Stimulated activated CD4-positive, alpha-beta T cell treated with anti-CD3 and anti-CD28 coated beads, Interleukin-4, amount 100 ng/mL, for 48 hours (primary cell): ENCODE measurements around the gene EXOSC2.

Experiments used
- DNase-seq, 2 donors: peaks; one replicate each; pipeline ENCODE4 v3.0.0-alpha.2; 2020; ENCODE audit warnings: low read depth in 2 of 2

The EXOSC2 gene

GRCh38 chr9:130693426-130694191 lies at the start of gene EXOSC2:
Gene EXOSC2, plus strand, starts transcription at chr9:130693780. Its CDS starts 12 bp downstream, at chr9:130693792.
- peak; percentile 95 to 98 for DNase-seq

DNA sequence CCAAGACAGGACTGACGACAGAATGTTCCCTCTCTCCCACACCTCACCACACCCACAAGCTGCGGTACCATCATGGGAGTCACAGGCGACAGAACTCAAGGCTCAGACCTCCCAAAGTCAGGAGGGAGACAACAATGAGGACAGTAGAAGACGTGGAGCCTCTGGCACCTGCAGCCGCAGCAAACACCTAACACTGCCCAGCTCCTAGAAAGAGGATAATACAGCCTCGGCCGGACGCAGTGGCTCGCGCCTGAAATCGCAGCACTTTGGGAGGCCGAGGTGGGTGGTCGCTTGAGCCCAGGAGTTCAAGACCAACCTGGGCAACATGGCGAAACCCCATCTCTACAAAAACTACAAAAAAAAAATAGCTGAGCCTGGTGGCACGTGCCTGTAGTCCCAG lies 42.4 kb upstream of the EXOSC2 start:
- no peak for DNase-seq

DNA sequence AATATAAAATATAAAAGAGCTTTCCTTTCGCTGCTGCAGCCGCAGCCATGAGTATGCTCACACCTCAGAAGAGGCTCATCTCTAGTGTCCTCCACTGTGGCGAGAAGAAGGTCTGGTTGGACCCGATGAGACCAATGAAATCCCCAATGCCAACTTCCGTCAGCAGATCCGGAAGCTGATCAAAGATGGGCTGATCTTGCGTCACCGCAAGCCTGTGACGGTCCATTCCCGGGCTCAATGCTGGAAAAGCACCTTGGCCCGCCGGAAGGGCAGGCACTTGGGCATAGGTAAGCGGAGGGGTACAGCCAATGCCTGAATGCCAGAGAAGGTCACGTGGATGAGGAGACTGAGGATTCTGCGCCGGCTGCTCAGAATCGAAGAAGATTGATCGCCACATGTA lies 41.8 kb upstream of the EXOSC2 start:
- no peak for DNase-seq

DNA sequence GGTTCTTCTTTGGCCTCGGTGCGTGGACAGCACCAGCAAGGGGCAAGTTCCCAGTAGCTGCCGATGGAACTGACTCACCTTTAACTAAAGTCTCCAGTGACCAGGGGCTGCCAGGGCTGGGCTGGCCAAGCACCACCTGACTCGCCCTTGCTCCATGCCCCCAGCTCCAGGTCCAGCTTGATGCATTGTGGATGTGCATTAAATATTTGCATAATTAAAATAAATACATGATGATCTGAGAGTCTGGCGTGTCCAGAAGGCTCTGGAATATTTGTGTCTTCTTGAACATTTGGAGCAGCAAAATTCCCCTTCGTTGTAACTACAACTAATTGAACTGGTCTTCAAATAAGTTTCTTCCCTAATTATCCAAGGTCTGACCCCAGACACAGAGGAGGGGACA lies 38.7 kb upstream of the EXOSC2 start:
- DNase-seq, result no peak

GRCh38 chr9:130658893-130659698 lies 34.5 kb upstream of the EXOSC2 start:
- no peak for DNase-seq

- DNase-seq, result no peak
Observed at GRCh38 chr9:130659699-130660248, 33.8 kb upstream of the EXOSC2 start.

GRCh38 chr9:130660326-130660682 lies 33.3 kb upstream of the EXOSC2 start:
- no peak for DNase-seq

DNA sequence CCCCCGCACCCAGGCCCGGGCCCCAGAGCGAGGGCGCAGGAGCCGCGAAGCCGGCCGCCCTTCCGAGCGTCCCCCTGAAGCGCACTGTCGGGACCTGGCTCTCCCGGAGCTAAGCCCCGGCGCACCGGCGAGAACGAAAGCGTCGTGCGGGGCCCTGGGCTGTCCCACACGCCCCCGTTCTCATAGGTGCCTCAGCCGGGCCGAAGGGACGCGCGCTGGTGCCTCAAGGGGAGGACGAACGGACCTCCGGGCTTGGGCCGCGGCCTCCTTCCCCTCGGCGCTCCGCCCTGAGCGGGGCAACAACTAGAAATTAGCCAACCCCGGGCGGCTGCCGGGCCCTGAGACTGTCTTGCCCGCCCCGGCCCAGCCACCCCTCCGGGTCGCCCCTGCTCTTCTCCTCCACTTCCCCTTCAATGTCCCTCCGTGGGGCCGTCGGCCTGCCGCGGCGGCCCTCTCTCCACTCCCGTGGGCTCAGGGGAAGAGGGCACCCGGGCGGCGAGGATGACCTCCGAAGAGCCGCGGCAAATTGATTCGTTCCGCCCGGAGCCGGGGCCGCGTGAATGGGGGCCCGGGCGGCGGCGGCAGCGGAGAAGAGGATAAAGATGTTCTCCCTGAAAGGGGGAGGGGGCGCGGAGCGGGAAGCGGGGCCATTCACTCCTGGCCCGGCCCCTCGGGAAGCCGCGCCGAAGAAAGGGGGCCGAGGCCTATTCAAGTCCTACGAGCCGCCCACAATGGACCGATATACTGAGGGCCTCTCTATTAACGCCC lies 32.7 kb upstream of the EXOSC2 start:
- no peak for DNase-seq

DNA sequence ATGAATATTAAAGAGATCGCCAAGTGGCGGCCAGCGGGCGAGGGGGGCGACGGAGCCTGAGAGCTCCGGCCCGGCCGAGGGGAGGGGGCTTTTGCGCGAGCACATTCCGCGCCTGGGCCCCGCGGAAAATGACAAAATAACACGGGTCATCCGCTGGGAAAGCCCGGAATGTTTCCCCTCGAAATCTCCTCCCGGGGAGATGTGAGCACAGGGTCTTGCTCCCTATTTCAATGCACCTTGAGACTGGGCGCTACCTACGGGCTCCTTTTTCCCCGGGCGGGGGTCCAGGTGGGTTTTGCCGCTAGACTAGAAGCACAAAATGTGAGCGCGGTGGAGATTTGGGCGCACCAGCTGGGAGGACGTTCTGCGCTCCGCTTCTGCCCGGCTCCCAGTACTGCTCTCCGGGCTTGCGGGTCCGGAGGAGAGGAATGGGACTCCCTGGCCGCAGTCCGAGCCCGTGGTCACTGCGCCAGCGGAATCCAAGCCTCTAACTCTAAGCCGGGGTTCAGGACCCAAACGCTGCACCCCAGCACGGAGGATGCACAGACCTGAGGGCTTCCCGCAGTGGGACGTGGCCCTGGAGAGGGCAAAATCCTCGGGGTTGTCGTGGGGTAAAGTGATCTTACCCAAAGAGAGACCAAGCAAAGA lies 32.0 kb upstream of the EXOSC2 start:
- no peak for DNase-seq

DNA sequence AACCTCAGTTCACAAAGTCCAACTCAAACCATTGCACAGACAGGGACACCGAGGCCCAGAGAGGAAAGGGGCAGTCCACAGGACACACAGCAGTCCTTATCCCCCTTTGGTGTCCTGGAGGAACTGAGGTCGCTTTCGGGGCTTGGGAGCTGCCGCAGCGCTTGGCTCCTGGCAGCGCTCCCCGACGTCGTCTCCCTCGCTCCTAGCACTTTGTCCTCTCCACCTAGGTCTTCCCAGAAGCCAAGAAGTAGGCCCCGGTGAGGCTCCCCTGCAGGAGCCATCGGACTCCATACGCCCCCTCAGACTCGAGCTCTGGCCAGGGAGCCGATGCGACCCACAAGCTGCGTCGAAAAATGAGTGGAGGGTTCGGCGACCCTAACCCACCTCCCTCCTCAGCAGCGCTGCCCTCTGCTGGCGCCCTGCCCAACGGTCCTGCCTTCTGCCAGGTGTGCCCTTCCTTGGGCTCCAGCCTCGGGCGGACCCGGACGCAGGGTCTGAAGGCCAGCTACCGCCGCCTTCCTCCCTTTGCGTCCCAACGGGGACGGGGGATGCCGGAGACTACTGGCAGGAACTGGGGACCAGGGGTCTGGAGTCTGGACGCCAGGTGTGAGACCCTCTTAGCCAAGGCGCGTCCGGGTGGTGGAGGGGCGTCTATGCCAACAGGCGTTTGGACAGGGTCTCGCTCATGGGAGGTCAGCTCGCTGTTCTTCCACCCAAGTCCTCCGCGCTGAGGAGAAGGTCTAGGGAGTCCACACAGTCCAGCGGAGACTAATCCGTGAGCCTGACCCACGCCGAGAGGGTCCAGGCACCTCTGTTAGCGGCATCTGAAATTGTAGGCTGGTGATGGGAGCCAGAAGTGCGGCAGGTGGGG lies 31.2 kb upstream of the EXOSC2 start:
- no peak for DNase-seq

- DNase-seq, result no peak
Observed at GRCh38 chr9:130662970-130663257, 30.7 kb upstream of the EXOSC2 start.

- DNase-seq, result no peak
Observed at GRCh38 chr9:130663258-130663976, 30.2 kb upstream of the EXOSC2 start.

- no peak for DNase-seq
Observed at GRCh38 chr9:130663977-130664250, 29.7 kb upstream of the EXOSC2 start.

GRCh38 chr9:130664251-130665028 lies 29.1 kb upstream of the EXOSC2 start, which contains the start of gene PRDM12:
Gene PRDM12, plus strand, starts transcription at chr9:130664594. Its CDS starts 60 bp downstream, at chr9:130664654.
- no peak for DNase-seq

DNA sequence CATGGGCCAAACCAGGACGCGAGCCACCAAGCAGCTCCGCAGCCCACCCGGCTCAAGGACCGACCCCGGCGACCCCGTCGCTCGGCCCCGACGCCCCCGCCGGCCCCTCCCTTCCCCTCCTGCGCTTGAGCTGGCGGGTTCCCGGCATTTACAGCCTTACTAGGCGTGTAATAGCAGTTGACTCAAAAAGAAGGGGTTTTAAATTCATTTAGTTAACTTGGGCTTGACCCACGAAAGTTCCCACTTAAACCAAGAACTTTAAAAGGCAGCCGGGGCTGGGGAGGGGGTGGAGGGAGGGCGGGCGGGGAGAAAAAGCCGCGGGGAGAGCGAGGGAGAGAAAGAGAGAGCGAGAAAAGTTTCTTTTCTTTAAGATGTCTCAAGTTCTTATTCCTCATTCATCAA lies 28.6 kb upstream of the EXOSC2 start:
- no peak for DNase-seq

GRCh38 chr9:130665431-130666392 lies 27.9 kb upstream of the EXOSC2 start:
- DNase-seq, result no peak

GRCh38 chr9:130666393-130667119 lies 27.0 kb upstream of the EXOSC2 start:
- DNase-seq, result no peak

DNA sequence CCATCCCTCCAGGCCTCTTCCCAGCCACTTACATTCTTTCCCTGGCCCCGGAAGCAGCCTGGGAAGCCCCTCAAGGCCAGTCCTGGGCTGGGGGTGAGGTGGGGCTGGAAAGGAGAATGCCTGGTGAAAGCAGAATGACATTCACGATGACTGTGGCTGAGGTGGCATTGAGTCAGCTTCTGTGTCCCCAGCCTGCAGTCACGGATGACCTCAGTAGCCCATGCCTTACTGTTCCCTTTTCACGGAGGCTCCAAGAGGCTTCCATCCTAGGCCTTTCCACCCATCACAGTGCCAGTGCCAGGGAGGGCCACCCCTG lies 26.5 kb upstream of the EXOSC2 start:
- DNase-seq, result no peak
